NCI-H1417 treated with DMSO at 0.1 percent for 48 hours (cell line): ENCODE data around the gene GFI1B.
"Not testable (repeated sequence)": the region's sequence is repeated elsewhere in the genome, so short reads cannot be mapped to it uniquely, and the experiment has no call there.

Experiments
- DNase-seq: peaks from one replicate; lab custom pipeline; 2025; lab: John Stamatoyannopoulos, UW

GFI1B gene

DNA sequence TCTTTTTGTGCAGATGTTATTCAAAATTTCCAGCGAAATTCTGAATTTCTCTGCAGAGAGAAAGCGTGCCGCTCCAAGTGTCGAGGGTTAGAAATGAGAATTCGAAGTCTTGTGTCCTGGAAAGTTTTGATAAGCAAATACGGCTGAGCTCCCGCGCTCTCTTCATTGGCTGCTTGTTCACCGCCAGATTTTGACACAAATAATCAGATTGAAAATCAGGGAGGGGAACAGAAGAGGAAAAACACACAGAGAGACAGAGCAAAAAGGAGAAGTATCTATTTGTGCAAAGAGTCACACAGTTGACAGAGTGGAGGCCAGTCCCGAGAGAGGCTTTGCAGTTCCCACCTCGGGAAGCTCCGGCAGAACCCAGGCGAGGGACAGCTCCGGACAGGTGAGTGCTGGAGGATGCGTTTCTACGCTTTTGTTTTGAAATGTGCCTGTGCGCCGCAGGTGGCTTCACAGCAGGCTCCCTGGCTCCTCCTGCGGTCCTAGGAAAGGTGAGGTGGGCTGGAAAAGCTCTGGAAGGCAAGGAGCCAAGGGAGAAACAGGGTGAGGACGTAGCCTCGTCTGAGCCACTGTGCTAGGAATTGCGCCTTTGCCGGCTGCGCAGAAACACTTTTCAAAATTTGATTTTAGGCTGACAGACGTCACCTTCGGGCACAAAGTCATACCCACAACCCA, at the start of gene GFI1B:
Gene GFI1B (plus strand): TSS at position 244 of the 681 bp plus-strand sequence. CDS start 7,985 bp downstream, outside the sequence.
- DNase-seq, result no peak

GRCh38 chr9:132931178-132931735, 47.2 kb upstream of the GFI1B start:
- DNase-seq, result no peak

DNA sequence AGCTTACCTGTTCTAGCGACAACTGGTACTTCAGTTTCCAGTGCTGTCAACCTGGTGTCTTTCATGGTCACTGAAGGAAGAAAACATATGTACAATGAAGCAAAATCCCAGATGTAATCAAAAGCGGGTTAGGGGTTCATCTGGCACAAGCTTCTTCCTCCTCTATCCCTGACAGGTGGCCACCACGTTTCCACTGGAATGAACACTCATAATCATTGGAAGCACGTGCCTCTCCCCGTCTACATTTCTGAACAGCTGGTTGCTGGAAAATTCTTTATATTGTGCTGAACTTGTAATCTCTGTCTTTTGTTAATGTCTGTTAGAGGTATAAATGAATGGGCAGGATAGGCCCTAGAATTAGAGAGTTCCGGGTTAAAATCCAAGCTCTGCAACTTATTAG, 43.5 kb upstream of the GFI1B start:
- DNase-seq, result no peak

- DNase-seq, result no peak
These were observed 41.0 kb upstream of the GFI1B start for GRCh38 chr9:132937463-132937901.

DNA sequence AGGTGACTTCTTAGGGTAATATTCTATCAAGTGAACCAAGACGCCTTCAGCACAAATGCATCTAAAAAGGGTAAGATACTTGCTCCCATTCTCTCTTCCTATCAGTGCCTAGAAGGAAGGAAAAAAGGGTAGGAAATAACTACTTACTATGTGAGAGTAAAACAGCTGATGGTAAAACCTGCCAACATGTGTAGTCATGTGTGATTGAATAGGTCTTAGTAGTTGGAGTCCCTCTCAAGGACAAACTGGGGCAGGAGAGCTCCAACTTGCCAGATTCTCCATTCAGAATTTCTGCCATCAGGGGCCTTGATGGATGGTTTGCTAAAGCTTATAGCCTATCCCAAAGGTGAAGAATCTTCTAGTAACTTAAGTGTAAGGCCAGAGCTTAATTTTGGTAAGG, 39.3 kb upstream of the GFI1B start:
- no peak for DNase-seq

- DNase-seq, result no peak
These were observed 35.8 kb upstream of the GFI1B start for GRCh38 chr9:132942541-132943182.

DNA sequence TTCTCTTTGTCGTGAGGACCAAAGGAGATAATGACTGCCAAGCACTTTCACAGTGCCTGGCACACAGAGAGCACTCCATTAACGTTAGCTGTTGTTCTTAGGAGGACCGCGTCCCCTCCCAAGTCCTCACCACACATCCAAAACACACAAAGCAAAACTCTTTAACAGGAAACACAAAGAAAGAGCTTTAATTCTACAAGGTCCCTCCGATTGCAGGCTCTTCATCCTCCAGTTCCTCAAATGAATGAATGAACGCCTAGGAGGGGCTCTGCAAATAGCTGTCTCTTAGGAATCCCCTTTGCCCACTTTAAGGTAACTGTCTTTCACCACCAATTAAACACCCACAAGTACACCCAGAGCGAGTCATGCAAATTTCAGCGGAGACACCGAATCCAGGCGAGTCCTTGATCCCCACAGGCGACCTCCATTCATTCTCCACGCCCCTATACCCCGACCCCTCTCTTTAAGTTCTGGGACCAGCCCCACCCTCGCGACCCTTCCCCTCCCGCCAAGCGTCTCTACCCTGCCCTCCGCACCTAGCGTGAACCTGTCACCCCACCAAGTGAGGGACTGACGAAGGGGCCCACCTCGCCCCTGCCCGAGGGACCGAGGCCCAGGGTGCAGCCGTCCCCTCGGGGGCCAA, 34.7 kb upstream of the GFI1B start:
- DNase-seq, result no peak

DNA sequence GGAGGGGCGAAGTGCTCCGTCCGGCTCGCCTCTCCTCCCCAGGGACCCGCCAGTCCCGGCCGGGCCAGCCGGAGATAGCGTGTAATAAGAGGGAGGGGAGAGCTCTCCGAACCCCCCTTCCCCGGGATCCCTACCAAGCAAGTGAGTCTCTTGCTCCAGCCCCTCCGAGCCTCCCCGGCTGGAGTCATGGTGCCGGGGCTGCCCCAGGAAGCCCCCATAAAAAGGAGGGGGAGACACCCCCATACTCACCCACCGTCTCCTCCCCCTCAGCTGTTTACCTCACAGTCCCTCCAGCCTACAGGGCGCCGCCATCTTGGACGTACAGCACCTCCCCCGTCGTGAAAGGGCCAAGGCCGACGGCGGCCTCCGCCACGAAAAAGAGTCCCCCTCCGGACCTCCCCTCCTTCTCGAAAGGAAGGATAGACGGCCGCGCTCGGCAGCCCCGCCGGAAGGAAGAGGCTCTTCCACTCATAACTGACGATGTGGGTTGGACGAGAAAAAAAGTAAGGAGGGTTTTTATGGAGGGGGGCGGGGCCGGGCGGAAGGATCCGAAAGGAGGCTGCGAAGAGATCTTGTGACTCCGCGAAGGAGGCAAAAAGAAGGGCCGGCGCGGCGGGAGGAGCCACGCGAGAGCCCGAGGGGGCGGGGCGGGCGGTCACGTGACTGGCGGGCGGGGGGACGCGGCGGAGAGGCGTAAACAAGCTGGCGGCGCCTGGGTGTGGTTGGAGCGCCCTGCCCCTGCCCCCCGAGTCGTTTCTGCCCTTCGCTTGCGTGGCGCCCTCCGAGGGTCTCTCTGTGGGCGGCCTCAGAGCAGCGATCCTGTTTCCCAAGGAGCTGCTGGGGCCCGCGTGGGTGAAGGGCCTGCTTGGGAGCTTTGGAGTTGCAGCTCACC, 34.0 kb upstream of the GFI1B start, which contains the start of gene TSC1:
Gene TSC1 (minus strand): TSS at position 323 of the 892 bp plus-strand sequence. CDS start 15,744 bp downstream, outside the sequence.
- peak; percentile 78 for DNase-seq

DNA sequence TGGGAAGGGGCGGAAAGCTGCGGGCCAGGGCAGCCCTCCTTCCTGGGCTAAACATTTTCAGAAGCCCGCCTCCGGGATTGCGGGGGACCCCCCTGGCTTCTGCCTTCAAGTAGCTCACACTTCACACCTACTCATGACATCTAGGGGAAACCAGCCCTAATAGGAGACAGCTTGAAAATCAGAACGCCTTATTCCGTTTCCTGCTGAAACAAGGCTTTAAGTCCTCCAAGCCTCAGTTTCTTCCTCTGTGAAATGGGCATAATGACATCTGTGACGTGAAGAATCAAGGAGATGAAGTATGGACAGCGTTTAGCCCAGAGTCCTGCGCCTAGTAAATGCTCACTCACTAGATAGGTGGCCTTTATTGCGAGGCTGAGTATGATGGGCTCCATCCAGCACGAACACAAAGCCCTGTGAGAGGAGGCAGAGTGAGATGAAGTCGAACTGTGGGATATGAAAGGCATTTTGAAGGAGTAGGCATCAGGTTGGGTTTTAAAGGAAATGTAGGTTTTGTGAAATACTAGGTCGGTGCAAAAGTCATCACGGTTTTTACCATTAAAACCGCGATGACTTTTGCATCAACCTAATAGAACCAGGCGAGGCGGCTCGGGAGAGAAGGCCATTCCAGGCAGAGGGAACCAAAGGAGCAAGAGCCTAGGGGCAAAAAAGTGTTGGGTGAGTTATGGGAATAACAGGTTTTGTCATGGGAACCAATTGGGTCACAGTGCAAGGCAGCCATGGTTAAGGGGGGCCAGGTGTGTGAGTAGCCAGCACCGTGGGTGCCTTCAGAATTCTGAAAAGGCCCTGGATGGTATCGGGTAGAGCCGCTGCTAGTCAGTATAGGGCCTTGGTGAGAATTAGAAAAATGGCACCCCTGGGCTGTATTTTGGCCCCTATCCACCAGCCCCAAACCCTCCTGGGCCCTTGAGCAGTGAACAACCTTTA, 33.0 kb upstream of the GFI1B start:
- no peak for DNase-seq

DNA sequence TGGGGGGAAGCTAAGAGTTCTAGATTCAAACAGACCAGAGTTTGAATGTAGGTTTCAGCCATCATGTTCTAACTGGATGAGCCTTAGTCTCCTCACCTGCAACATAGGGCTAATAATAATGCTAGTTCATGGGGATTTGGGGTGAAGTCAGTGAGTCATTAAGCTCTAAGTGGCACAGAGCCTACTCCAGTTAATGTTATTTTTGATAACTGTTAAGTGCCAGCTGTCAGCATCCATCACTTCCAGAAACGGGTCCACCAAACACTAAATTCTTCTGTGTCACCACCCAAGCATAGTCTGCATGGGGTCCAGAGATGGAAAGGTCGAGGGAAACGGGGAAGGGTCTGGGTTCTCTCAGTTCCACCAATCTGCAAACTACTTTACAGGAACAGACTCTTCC, 32.3 kb upstream of the GFI1B start:
- no peak for DNase-seq

DNA sequence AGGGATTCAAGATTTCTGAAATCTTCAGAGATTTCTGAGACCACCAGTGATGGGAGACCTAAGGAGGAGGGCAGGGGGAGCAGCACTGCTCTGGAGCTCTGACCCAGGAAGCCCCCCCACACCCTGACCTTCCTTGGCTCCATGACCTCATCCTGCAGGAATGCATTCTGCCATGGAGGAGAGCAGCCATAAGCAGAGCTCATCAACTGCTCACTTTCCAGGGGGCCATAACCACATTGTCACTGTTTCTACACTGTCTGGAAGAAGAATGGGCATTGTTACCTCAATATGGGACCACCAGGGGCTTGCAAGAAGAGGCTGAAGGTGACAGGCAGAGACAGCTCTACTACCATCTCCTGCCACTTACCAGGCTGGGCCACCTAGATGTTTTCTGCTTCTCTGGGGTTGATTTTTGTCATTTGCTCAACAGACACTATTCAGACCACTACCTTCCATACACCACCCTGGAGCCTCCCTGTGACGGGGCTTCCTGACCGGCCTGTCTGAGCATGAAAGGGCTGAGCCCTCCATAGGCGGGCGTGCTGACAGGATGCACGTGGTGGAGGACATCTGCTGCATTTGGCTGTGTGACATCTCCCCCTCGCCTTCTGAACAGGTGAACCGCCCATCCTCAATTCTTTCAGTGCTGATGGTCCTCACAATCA, 31.7 kb upstream of the GFI1B start:
- DNase-seq, result no peak

DNA sequence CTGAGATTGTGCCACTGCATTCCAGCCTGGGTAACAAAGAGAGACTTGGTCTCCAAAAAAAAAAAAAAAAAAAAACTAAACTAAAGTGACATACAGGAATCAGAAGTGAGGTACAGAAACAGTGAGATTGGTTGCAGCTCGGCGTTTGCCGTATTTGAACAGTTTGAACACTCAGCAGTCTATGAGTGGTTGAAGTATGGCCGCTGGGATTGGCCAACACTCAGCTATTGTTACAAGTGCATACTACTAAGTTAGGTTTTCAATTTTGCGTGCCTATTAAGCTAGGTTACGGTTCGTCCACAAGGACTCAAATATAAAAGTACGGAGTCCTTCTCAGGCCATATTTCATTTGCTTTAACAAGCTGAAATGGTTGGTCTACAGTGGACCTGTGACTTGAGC, 30.7 kb upstream of the GFI1B start:
- DNase-seq, result no peak

GRCh38 chr9:132948482-132949050, 29.9 kb upstream of the GFI1B start:
- no peak for DNase-seq

DNA sequence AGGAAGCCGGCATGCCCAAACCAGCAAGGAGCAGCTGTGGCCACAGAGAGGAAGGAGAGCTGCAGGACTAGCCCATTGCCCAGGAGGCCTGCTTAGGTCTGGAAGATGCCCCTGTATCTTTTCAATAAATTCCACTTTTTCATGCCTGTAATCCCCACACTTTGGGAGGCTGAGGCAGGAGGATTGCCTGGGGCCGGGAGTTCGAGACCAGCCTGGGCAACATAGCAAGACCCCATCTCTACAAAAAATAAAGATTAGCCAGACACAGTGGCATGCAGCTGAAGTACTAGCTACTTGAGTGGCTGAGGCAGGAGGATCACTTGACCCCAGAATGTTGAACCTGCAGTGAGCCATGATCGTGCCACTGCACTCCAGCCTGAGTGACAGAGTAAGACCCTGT, 28.8 kb upstream of the GFI1B start:
- DNase-seq, result no peak

GRCh38 chr9:132955123-132955522, 23.4 kb upstream of the GFI1B start:
- DNase-seq, result no peak

GRCh38 chr9:132955768-132956167, 22.7 kb upstream of the GFI1B start:
- no peak for DNase-seq

- no peak for DNase-seq
These were observed 20.7 kb upstream of the GFI1B start for GRCh38 chr9:132957805-132958204.

DNA sequence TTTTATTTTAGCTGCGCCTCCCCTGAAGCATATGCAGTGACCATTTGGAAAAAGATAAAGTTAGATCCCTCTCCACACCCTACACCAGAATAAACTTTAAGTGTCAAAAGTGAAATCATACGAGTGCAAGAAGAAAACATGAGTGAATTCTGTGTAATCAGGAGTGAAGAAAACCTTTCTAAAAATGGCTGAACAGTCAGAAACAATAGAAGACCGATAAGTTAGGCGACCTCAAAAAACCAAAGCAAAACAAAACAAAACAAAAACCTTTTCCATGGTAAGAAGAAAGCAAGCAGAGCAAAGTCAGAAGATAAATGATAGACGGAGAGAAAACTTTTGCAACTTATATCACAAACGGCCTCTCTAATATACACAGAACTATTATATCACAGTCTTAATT, 17.5 kb upstream of the GFI1B start:
- no peak for DNase-seq

GRCh38 chr9:132965478-132965877, 13.0 kb upstream of the GFI1B start:
- DNase-seq, result no peak

DNA sequence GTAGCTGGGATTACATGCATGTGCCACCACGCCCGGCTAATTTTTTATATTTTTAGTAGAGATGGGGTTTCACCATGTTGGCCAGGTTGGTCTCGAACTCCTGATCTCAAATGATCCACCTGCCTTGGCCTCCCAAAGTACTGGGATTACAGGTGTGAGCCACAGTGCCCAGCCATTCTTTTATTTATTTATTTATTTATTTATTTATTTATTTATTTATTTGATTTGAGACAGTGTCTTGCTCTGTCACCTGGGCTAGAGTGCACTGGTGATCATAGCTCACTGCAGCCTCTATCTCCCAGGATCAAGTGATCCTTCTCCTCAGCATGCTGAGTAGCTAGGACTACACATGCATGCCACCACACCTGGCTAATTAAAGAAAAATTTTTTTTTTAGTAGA, 10.6 kb upstream of the GFI1B start:
- not testable (repeated sequence) for DNase-seq
